NCI-H345 treated with DMSO at 0.1 percent for 48 hours (cell line): ENCODE data around the gene THSD4.

Experiments
- DNase-seq: peaks from one replicate; lab custom pipeline; 2025; ENCODE audit not compliant: unreplicated experiment; lab: John Stamatoyannopoulos, UW

THSD4 gene

GRCh38 chr15:71515375-71516186, 400.3 kb downstream of the THSD4 start:
- DNase-seq: no peak

- no peak for DNase-seq
Measured at GRCh38 chr15:71517751-71518150, 402.5 kb downstream of the THSD4 start.

GRCh38 chr15:71518661-71519060, 403.4 kb downstream of the THSD4 start:
- DNase-seq: no peak

- DNase-seq: no peak
Measured at GRCh38 chr15:71526060-71526820, 411.0 kb downstream of the THSD4 start.

GRCh38 chr15:71529361-71529760, 414.1 kb downstream of the THSD4 start:
- DNase-seq: no peak

GRCh38 chr15:71530116-71530515, 414.8 kb downstream of the THSD4 start:
- no peak for DNase-seq

GRCh38 chr15:71532994-71533393, 417.7 kb downstream of the THSD4 start:
- DNase-seq: no peak

- no peak for DNase-seq
Measured at GRCh38 chr15:71538181-71538580, 422.9 kb downstream of the THSD4 start.

GRCh38 chr15:71541746-71542145, 426.5 kb downstream of the THSD4 start:
- no peak for DNase-seq

GRCh38 chr15:71542836-71543235, 427.6 kb downstream of the THSD4 start:
- DNase-seq: no peak

- DNase-seq: no peak
Measured at GRCh38 chr15:71543413-71543812, 428.1 kb downstream of the THSD4 start.

- DNase-seq: no peak
Measured at GRCh38 chr15:71545223-71545760, 430.0 kb downstream of the THSD4 start.

- no peak for DNase-seq
Measured at GRCh38 chr15:71545923-71546322, 430.7 kb downstream of the THSD4 start.

- no peak for DNase-seq
Measured at GRCh38 chr15:71547011-71547410, 431.7 kb downstream of the THSD4 start.

- no peak for DNase-seq
Measured at GRCh38 chr15:71548401-71548807, 433.1 kb downstream of the THSD4 start.

GRCh38 chr15:71549091-71549490, 433.8 kb downstream of the THSD4 start:
- DNase-seq: no peak

- DNase-seq: no peak
Measured at GRCh38 chr15:71549697-71550096, 434.4 kb downstream of the THSD4 start.

- no peak for DNase-seq
Measured at GRCh38 chr15:71551566-71551965, 436.3 kb downstream of the THSD4 start.

GRCh38 chr15:71559098-71559497, 443.8 kb downstream of the THSD4 start:
- no peak for DNase-seq

GRCh38 chr15:71559616-71560015, 444.3 kb downstream of the THSD4 start:
- no peak for DNase-seq

GRCh38 chr15:71562251-71562650, 447.0 kb downstream of the THSD4 start:
- no peak for DNase-seq

- DNase-seq: no peak
Measured at GRCh38 chr15:71564217-71564616, 448.9 kb downstream of the THSD4 start.
